ENCODE measurements around the gene GPR55. TPM values are rescaled to one million over a fixed set of nuclear protein-coding genes. Genes with fewer than 3 reads are reported as not detected.
A peak's percentile ranks its signal among the peaks of the same experiment; 100 is the strongest.

Gene GPR55
- total RNA-seq, 2 donors from 2014 or later = not detected

GRCh38 chr2:230875347-230876315, 49.4 kb downstream of the GPR55 start:
- ATAC-seq (no peak), DNase-seq (peak in 1 of 4 donors; percentile 5)
- WGBS, 2 donors = 91 to 98% methylated on average over 20 to 34 of the region's 34 CpGs
- H3K4me1 ChIP-seq = no peaks in the 10 kb centered on the region
- intact Hi-C loops (cut with DNase I) = no loop called here
- no peak overlapping the region for H3K27ac ChIP-seq
- no peaks in the 10 kb centered on the region for H3K9me3 ChIP-seq
- H3K36me3 ChIP-seq (replicated peaks in 1 of 2; ENCODE audit: insufficient read depth in 1 of 2, low read depth in 2 of 2) = peaks cover 0 to 2% of the 10 kb centered on the region in 2 donors
- H3K27me3 ChIP-seq = no peaks in the 10 kb centered on the region
- TF ChIP-seq CTCF (IDR thresholded peaks at IDR 0.05) (no peak), POLR2A (IDR thresholded peaks at IDR 0.05) (no peak)
- H3K4me3 ChIP-seq = no peak overlapping the region

- no peak overlapping the region for H3K4me3 ChIP-seq
- no peak for ATAC-seq
- no peaks in the 10 kb centered on the region for H3K9me3 ChIP-seq
- peaks cover 0 to 2% of the 10 kb centered on the region in 2 donors for H3K36me3 ChIP-seq (replicated peaks in 1 of 2; ENCODE audit: insufficient read depth in 1 of 2, low read depth in 2 of 2)
- 90 to 92% methylated on average over 6 to 10 of the region's 10 CpGs for whole genome bisulfite sequencing, 2 donors
- H3K27ac ChIP-seq = no peak overlapping the region
- peak in 1 of 4 donors; percentile 6 for DNase-seq
- TF ChIP-seq POLR2A (IDR thresholded peaks at IDR 0.05) (no peak), CTCF (IDR thresholded peaks at IDR 0.05) (no peak)
- no peaks in the 10 kb centered on the region for H3K27me3 ChIP-seq
- H3K4me1 ChIP-seq = no peaks in the 10 kb centered on the region
- intact Hi-C loops (cut with DNase I) = no loop called here
Measured at GRCh38 chr2:230874876-230875275, 50.2 kb downstream of the GPR55 start.

GRCh38 chr2:230874456-230874855, 50.6 kb downstream of the GPR55 start:
- Histone ChIP-seq H3K4me3 (no peak overlapping the region), H3K4me1 (no peaks in the 10 kb centered on the region), H3K9me3 (no peaks in the 10 kb centered on the region), H3K27ac (no peak overlapping the region), H3K36me3 (replicated peaks in 1 of 2; ENCODE audit: insufficient read depth in 1 of 2, low read depth in 2 of 2) (peaks cover 0 to 2% of the 10 kb centered on the region in 2 donors), H3K27me3 (no peaks in the 10 kb centered on the region)
- ATAC-seq = no peak
- TF ChIP-seq POLR2A (IDR thresholded peaks at IDR 0.05) = no peak
- no peak for TF ChIP-seq CTCF (IDR thresholded peaks at IDR 0.05)
- whole genome bisulfite sequencing, 2 donors = 85 to 86% methylated on average over 9 to 10 of the region's 11 CpGs
- DNase-seq = peak in 1 of 4 donors; percentile 6
- intact Hi-C loops (cut with DNase I) = no loop called here

- no peaks in the 10 kb centered on the region for H3K4me1 ChIP-seq
- intact Hi-C loops (cut with DNase I) = no loop called here
- H3K36me3 ChIP-seq (replicated peaks in 1 of 2; ENCODE audit: insufficient read depth in 1 of 2, low read depth in 2 of 2) = peaks cover 0 to 2% of the 10 kb centered on the region in 2 donors
- no peaks in the 10 kb centered on the region for H3K27me3 ChIP-seq
- 83 to 87% methylated on average over 8 to 12 of the region's 13 CpGs for WGBS, 2 donors
- no peaks in the 10 kb centered on the region for H3K9me3 ChIP-seq
- H3K27ac ChIP-seq = no peak overlapping the region
- ATAC-seq (no peak), DNase-seq (peak in 1 of 4 donors; percentile 8)
- H3K4me3 ChIP-seq = no peak overlapping the region
- TF ChIP-seq CTCF (IDR thresholded peaks at IDR 0.05) (no peak), POLR2A (IDR thresholded peaks at IDR 0.05) (no peak)
Measured at GRCh38 chr2:230873661-230874401, 51.2 kb downstream of the GPR55 start.
